A549 treated with RU486 at 1 μM for 4 hours (cell line): Measurements from ENCODE around the gene NSMF. TPM values are rescaled to one million over a fixed set of nuclear protein-coding genes. Genes with fewer than 3 reads are reported as not detected.

ENCODE experiments used
- total RNA-seq: library from RNA; stranded (reverse); fragments of 200-300 nt; extraction: Qiagen RNA extraction; gene quantifications from 5 replicates; pipeline ENCODE4 v1.2.3, GENCODE V29; 2022; ENCODE audit warnings: low read depth

The NSMF gene, protein sequence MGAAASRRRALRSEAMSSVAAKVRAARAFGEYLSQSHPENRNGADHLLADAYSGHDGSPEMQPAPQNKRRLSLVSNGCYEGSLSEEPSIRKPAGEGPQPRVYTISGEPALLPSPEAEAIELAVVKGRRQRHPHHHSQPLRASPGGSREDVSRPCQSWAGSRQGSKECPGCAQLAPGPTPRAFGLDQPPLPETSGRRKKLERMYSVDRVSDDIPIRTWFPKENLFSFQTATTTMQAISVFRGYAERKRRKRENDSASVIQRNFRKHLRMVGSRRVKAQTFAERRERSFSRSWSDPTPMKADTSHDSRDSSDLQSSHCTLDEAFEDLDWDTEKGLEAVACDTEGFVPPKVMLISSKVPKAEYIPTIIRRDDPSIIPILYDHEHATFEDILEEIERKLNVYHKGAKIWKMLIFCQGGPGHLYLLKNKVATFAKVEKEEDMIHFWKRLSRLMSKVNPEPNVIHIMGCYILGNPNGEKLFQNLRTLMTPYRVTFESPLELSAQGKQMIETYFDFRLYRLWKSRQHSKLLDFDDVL
- total RNA-seq: 29.6 to 45.5 TPM (median 40.6 TPM) in 5 replicates

GRCh38 chr9:137459152-137459600 is at the start of gene NSMF:
NSMF (minus strand) TSS chr9:137459334; CDS start chr9:137459102, 232 bp downstream.

GRCh38 chr9:137441289-137441934 is 17.7 kb downstream of the NSMF start, which contains the start of gene ENTPD8:
ENTPD8 (minus strand) TSS chr9:137441357; CDS start chr9:137438285, 3,072 bp downstream.

GRCh38 chr9:137422604-137423513 is 36.3 kb downstream of the NSMF start, which contains the start of the genes EXD3 and NOXA1:
EXD3 (minus strand) TSS chr9:137423162; CDS start chr9:137395357, 27,805 bp downstream.
NOXA1 (plus strand) TSS chr9:137423393; CDS start chr9:137423530, 137 bp downstream.

Other genes with a start within 250 kb of the NSMF start
- 1.1 to 2.2 TPM (median 2.0 TPM) in 5 replicates for gene RNF208, start 237.1 kb downstream of the NSMF start, total RNA-seq
- 2.7 to 4.3 TPM (median 4.1 TPM) in 5 replicates for gene CYSRT1, start 234.2 kb downstream of the NSMF start, total RNA-seq
- gene RNF224, start 231.8 kb downstream of the NSMF start, total RNA-seq: 0.16 to 0.23 TPM (median 0.23 TPM) in 3 of 5 replicates, not detected in the others
- 0.07 to 0.08 TPM (median 0.07 TPM) in 3 of 5 replicates, not detected in the others for gene SLC34A3, start 228.4 kb downstream of the NSMF start, total RNA-seq
- gene TUBB4B, start 218.0 kb downstream of the NSMF start, total RNA-seq: 579 to 790 TPM (median 733 TPM) in 5 replicates
- gene STPG3, start 208.0 kb downstream of the NSMF start, total RNA-seq: not detected in 5 replicates
- gene NELFB, start 204.0 kb downstream of the NSMF start, total RNA-seq: 41.2 to 58.1 TPM (median 53.4 TPM) in 5 replicates
- gene TOR4A, start 181.6 kb downstream of the NSMF start, total RNA-seq: 18.6 to 30.7 TPM (median 27.4 TPM) in 5 replicates
- 3.9 to 9.5 TPM (median 7.7 TPM) in 5 replicates for gene NRARP, start 157.1 kb downstream of the NSMF start, total RNA-seq
- 4.0 to 7.3 TPM (median 5.5 TPM) in 5 replicates for gene EXD3, start 36.2 kb downstream of the NSMF start, total RNA-seq
- 1.1 to 2.4 TPM (median 1.7 TPM) in 5 replicates for gene NOXA1, start 35.9 kb downstream of the NSMF start, total RNA-seq
- gene ENTPD8, start 18.0 kb downstream of the NSMF start, total RNA-seq: 0.15 to 0.31 TPM (median 0.20 TPM) in 5 replicates
- 0.54 to 0.85 TPM (median 0.83 TPM) in 5 replicates for gene PNPLA7, start 91.1 kb upstream of the NSMF start, total RNA-seq
- gene MRPL41, start 92.5 kb upstream of the NSMF start, total RNA-seq: 53.0 to 92.3 TPM (median 89.7 TPM) in 5 replicates
- gene DPH7, start 119.6 kb upstream of the NSMF start, total RNA-seq: 22.0 to 30.8 TPM (median 25.4 TPM) in 5 replicates
- gene ZMYND19, start 131.2 kb upstream of the NSMF start, total RNA-seq: 33.6 to 54.8 TPM (median 52.3 TPM) in 5 replicates
- gene ARRDC1, start 146.4 kb upstream of the NSMF start, total RNA-seq: 19.3 to 30.4 TPM (median 28.1 TPM) in 5 replicates
- 35.7 to 43.9 TPM (median 40.5 TPM) in 5 replicates for gene EHMT1, start 159.7 kb upstream of the NSMF start, total RNA-seq